HEK293 (cell line): ENCODE measurements around the gene ZNF585A.
A peak's percentile ranks its signal among the peaks of the same experiment; 100 is the strongest.

Experiments
- ATF2 ChIP-seq: fragments of 450-650 bp; formaldehyde crosslinking; IDR thresholded peaks from 2 replicates; pipeline ENCODE4 v1.5.1; 2016; ENCODE audit warnings: missing biosample characterization, missing genetic modification characterization, low read depth
- FEZF1 ChIP-seq: fragments of 450-650 bp; formaldehyde crosslinking; IDR thresholded peaks from 2 replicates; pipeline ENCODE4 v1.5.1; 2016; ENCODE audit warnings: missing biosample characterization, missing genetic modification characterization
- GLIS1 ChIP-seq: fragments of 450-650 bp; formaldehyde crosslinking; IDR thresholded peaks from 2 replicates; pipeline ENCODE4 v1.5.1; 2016; ENCODE audit warnings: missing biosample characterization, missing genetic modification characterization
- IKZF3 ChIP-seq: fragments of 450-650 bp; IDR thresholded peaks from 2 replicates; pipeline ENCODE4 v1.5.0; 2018; ENCODE audit warnings: missing biosample characterization, mild to moderate bottlenecking, missing genetic modification characterization, moderate library complexity
- INSM2 ChIP-seq: fragments of 450-650 bp; formaldehyde crosslinking; IDR thresholded peaks from 2 replicates; pipeline ENCODE4 v1.5.1; 2016; ENCODE audit warnings: missing biosample characterization, missing genetic modification characterization
- KLF17 ChIP-seq: fragments of 450-650 bp; formaldehyde crosslinking; IDR thresholded peaks from 2 replicates; pipeline ENCODE4 v1.5.1; 2016; ENCODE audit warnings: missing biosample characterization, missing genetic modification characterization
- OVOL3 ChIP-seq: fragments of 450-650 bp; formaldehyde crosslinking; IDR thresholded peaks from 2 replicates; pipeline ENCODE4 v1.5.1; 2016; ENCODE audit warnings: missing biosample characterization, missing genetic modification characterization
- PRDM10 ChIP-seq: fragments of 450-650 bp; formaldehyde crosslinking; IDR thresholded peaks from 2 replicates; pipeline ENCODE4 v1.5.1; 2016; ENCODE audit warnings: missing biosample characterization, missing genetic modification characterization
- SP3 ChIP-seq: fragments of 450-650 bp; formaldehyde crosslinking; IDR thresholded peaks from 2 replicates; pipeline ENCODE4 v1.5.1; 2016; ENCODE audit warnings: missing biosample characterization, missing genetic modification characterization
- YY2 ChIP-seq: fragments of 450-650 bp; formaldehyde crosslinking; IDR thresholded peaks from 2 replicates; pipeline ENCODE4 v1.5.1; 2016; ENCODE audit warnings: missing biosample characterization, missing genetic modification characterization
- ZBTB6 ChIP-seq: fragments of 450-650 bp; formaldehyde crosslinking; IDR thresholded peaks from 2 replicates; pipeline ENCODE4 v1.5.1; 2017; ENCODE audit warnings: missing biosample characterization, missing genetic modification characterization
- ZEB2 ChIP-seq: fragments of 450-650 bp; formaldehyde crosslinking; IDR thresholded peaks from 2 replicates; pipeline ENCODE4 v1.5.1; 2016; ENCODE audit warnings: missing biosample characterization, missing genetic modification characterization
- ZFP3 ChIP-seq: fragments of 450-650 bp; formaldehyde crosslinking; IDR thresholded peaks from 2 replicates; pipeline ENCODE4 v1.5.1; 2016; ENCODE audit warnings: low read depth, missing biosample characterization, missing genetic modification characterization
- ZNF223 ChIP-seq: fragments of 450-650 bp; formaldehyde crosslinking; IDR thresholded peaks from 2 replicates; pipeline ENCODE4 v1.5.1; 2016; ENCODE audit warnings: missing biosample characterization, missing genetic modification characterization
- ZNF248 ChIP-seq: fragments of 450-650 bp; formaldehyde crosslinking; IDR thresholded peaks from 2 replicates; pipeline ENCODE4 v1.5.1; 2017; ENCODE audit warnings: missing biosample characterization, missing genetic modification characterization
- ZNF335 ChIP-seq: fragments of 450-650 bp; formaldehyde crosslinking; conservative IDR thresholded peaks from 2 replicates; pipeline ENCODE4 v1.5.1; 2016; ENCODE audit warnings: missing biosample characterization, missing genetic modification characterization
- ZNF341 ChIP-seq: fragments of 450-650 bp; formaldehyde crosslinking; IDR thresholded peaks from 2 replicates; pipeline ENCODE4; 2016; ENCODE audit warnings: low read depth, missing biosample characterization, missing genetic modification characterization
- ZNF362 ChIP-seq: fragments of 450-650 bp; formaldehyde crosslinking; IDR thresholded peaks from 2 replicates; pipeline ENCODE4 v1.5.1; 2016; ENCODE audit warnings: missing biosample characterization, missing genetic modification characterization
- ZNF394 ChIP-seq: fragments of 450-650 bp; formaldehyde crosslinking; IDR thresholded peaks from 2 replicates; pipeline ENCODE4 v1.5.1; 2016; ENCODE audit warnings: missing biosample characterization, missing genetic modification characterization, mild to moderate bottlenecking, moderate library complexity, borderline replicate concordance
- ZNF423 ChIP-seq: fragments of 450-650 bp; formaldehyde crosslinking; IDR thresholded peaks from 2 replicates; pipeline ENCODE4 v1.5.1; 2016; ENCODE audit warnings: missing biosample characterization, missing genetic modification characterization
- ZNF514 ChIP-seq: fragments of 450-650 bp; formaldehyde crosslinking; IDR thresholded peaks from 2 replicates; pipeline ENCODE4 v1.5.1; 2016; ENCODE audit warnings: missing biosample characterization, missing genetic modification characterization
- ZNF530 ChIP-seq: fragments of 450-650 bp; formaldehyde crosslinking; IDR thresholded peaks from 2 replicates; pipeline ENCODE4 v1.5.1; 2016; ENCODE audit warnings: low read depth, missing biosample characterization, missing genetic modification characterization
- ZNF624 ChIP-seq: fragments of 450-650 bp; formaldehyde crosslinking; IDR thresholded peaks from 2 replicates; pipeline ENCODE4 v1.5.1; 2017; ENCODE audit warnings: missing biosample characterization, missing genetic modification characterization
- ZNF677 ChIP-seq: fragments of 450-650 bp; IDR thresholded peaks from 2 replicates; pipeline ENCODE4 v1.5.0; 2018; ENCODE audit warnings: missing biosample characterization, mild to moderate bottlenecking, missing genetic modification characterization, moderate library complexity
- ZNF692 ChIP-seq: fragments of 450-650 bp; formaldehyde crosslinking; IDR thresholded peaks from 2 replicates; pipeline ENCODE4 v1.5.1; 2016; ENCODE audit warnings: missing biosample characterization, missing genetic modification characterization
- ZNF768 ChIP-seq: fragments of 450-650 bp; formaldehyde crosslinking; IDR thresholded peaks from 2 replicates; pipeline ENCODE4 v1.5.1; 2018; ENCODE audit warnings: missing biosample characterization, mild to moderate bottlenecking, missing genetic modification characterization
- ZSCAN18 ChIP-seq: fragments of 450-650 bp; formaldehyde crosslinking; IDR thresholded peaks from 2 replicates; pipeline ENCODE4 v1.5.1; 2016; ENCODE audit warnings: missing biosample characterization, missing genetic modification characterization

ZNF585A gene

GRCh38 chr19:37160153-37160552 is 12.3 kb downstream of the ZNF585A start (continued):
- TF ChIP-seq ZNF335 (tag by site-specific recombination), result no peak
- no peak for TF ChIP-seq KLF17 (tag by site-specific recombination)
- TF ChIP-seq ZNF624 (tag by site-specific recombination), result no peak
- no peak for TF ChIP-seq ZNF423 (tag by site-specific recombination)
- 0 out of 2 replicates have a peak, but pooled peaks have one; percentile 9 for TF ChIP-seq GLIS1 (tag by site-specific recombination)
- peak; percentile 99 for TF ChIP-seq ZNF394 (tag by site-specific recombination)
- no peak for TF ChIP-seq ZBTB6
- TF ChIP-seq ZNF530, result peak; percentile 95
- TF ChIP-seq ZNF768 (tag by site-specific recombination), result no peak
- peak; percentile 80; the same call in 1 of the 2 replicates for TF ChIP-seq OVOL3 (tag by site-specific recombination)
- TF ChIP-seq ZNF223 (tag by site-specific recombination), result peak; percentile 83
- peak; percentile 98 for TF ChIP-seq ZNF514
- TF ChIP-seq ZNF248 (tag by site-specific recombination), result no peak
- TF ChIP-seq FEZF1 (tag by site-specific recombination), result no peak
- TF ChIP-seq ZSCAN18 (tag by site-specific recombination), result no peak
- TF ChIP-seq ZNF341 (tag by site-specific recombination), result peak; percentile 52
- TF ChIP-seq ZNF362 (tag by site-specific recombination), result no peak
- TF ChIP-seq ZEB2 (tag by site-specific recombination), result no peak
- no peak for TF ChIP-seq YY2 (tag by site-specific recombination)
- TF ChIP-seq IKZF3, result no peak
- TF ChIP-seq INSM2 (tag by site-specific recombination), result no peak
- 0 out of 2 replicates have a peak, but pooled peaks have one; percentile 36 for TF ChIP-seq ZNF692 (tag by site-specific recombination)
- TF ChIP-seq ATF2 (tag by site-specific recombination), result no peak
- TF ChIP-seq PRDM10 (tag by site-specific recombination), result no peak
- peak; percentile 65; the same call in 1 of the 2 replicates for TF ChIP-seq ZFP3
- peak; percentile 48; the same call in 1 of the 2 replicates for TF ChIP-seq SP3 (tag by site-specific recombination)
- no peak for TF ChIP-seq ZNF677 (tag by site-specific recombination)
